Heart left ventricle (tissue), 16 donors: ENCODE data around the gene RNF43. TPM values are rescaled to one million over a fixed set of nuclear protein-coding genes. Genes with fewer than 3 reads are reported as not detected.

Experiments used
- ATAC-seq, 4 donors: fragments of 200-7000 bp; cut with Tn5 transposase; one replicate each; pipeline ENCODE4 v1.9.1; 2020 to 2022; ENCODE audit warnings: moderate library complexity in 4 of 4, mild to moderate bottlenecking in 3 of 4, moderate number of reproducible peaks in 1 of 4
- DNase-seq, 5 donors: peaks; one replicate each; pipeline ENCODE4 v3.0.0-alpha.2; 2020
- H3K27ac ChIP-seq, 12 donors: fragments of 200-600 bp; sonication (generic) in 4 of 12; one replicate each; pipeline versions ENCODE4 v1.5.0 to v1.8.0; 2016 to 2022; ENCODE audit warnings: mild to moderate bottlenecking in 2 of 12
- H3K27me3 ChIP-seq, 9 donors: fragments of 200-600 bp; sonication (generic) in 2 of 9; one replicate each; pipeline versions ENCODE4 v1.5.1 to v1.8.0; 2016 to 2022; ENCODE audit warnings: mild to moderate bottlenecking in 3 of 9
- H3K36me3 ChIP-seq, 9 donors: fragments of 200-600 bp; sonication (generic) in 2 of 9; one replicate each; pipeline versions ENCODE4 v1.5.0 to v1.8.0; 2018 to 2022; ENCODE audit warnings: mild to moderate bottlenecking in 2 of 9
- H3K4me1 ChIP-seq, 12 donors: fragments of 200-600 bp; sonication (generic) in 4 of 12; one replicate each; pipeline versions ENCODE4 v1.5.0 to v1.8.0; 2016 to 2022; ENCODE audit warnings: mild to moderate bottlenecking in 3 of 12
- H3K4me3 ChIP-seq, 12 donors: fragments of 200-600 bp; sonication (generic) in 4 of 12; one replicate each; pipeline versions ENCODE4 v1.5.0 to v1.8.0; 2017 to 2022; ENCODE audit warnings: mild to moderate bottlenecking in 9 of 12, moderate library complexity in 4 of 12
- H3K9me3 ChIP-seq, 12 donors: fragments of 200-600 bp; sonication (generic) in 4 of 12; one replicate each; pipeline versions ENCODE4 v1.5.0 to v1.8.0; 2016 to 2022; ENCODE audit warnings: mild to moderate bottlenecking in 1 of 12
- CTCF ChIP-seq, 12 donors: fragments of 200-600 bp; sonication (generic) in 4 of 12; IDR thresholded peaks; one replicate each; pipeline versions ENCODE4 v1.5.0 to v1.8.0; 2018 to 2022; ENCODE audit warnings: antibody characterized with exemption in 12 of 12, mild to moderate bottlenecking in 5 of 12
- POLR2A ChIP-seq, 2 donors: fragments of 450-650 bp; IDR thresholded peaks; one replicate each; pipeline ENCODE4 v1.6.1; 2017; ENCODE audit warnings: antibody characterized with exemption in 2 of 2, mild to moderate bottlenecking in 2 of 2, moderate library complexity in 2 of 2
- WGBS, 4 donors: extraction: QIAGEN DNeasy Blood & Tissue Kit in 2 of 4; methylation state at CpG; one replicate each; pipeline versions ENCODE4 v1.1.5 to v1.1.7; 2013 to 2018; 5-methylcytosine and 5-hydroxymethylcytosine counted together
- intact Hi-C, 10 donors: fragments of 100-400 bp; cut with DNase I; formaldehyde crosslinking; loops; one replicate each; pipeline versions ENCODE4 v1.11.1 to v1.14.2; 2022
- polyA plus RNA-seq, 2 donors: library from polyadenylated mRNA; stranded (reverse); fragments of 200-250 nt; gene quantifications; one replicate each; pipeline ENCODE4 v1.2.3, GENCODE V29; 2013
- total RNA-seq, 9 donors: library from RNA; depleted of rRNA in 2 of 9; stranded (reverse); fragments of >200 nt in 2 of 9; fragmentation: NEBNext Ultra II Directional in 3 of 9; extraction: Animal tissue kit (Norgen Biotek cat#: 25700) in 3 of 9; gene quantifications; one replicate each; pipeline versions ENCODE4 v1.1.0 to v1.2.4, GENCODE V29; 2016 to 2023
- donor health status: ischemic (EF 13 %, LVEDD 7.1; RV severe dilation, severe dysfunction).
- donor health status: healthy with polysubstance abuse.
- donor health status: DM: no; HTN: yes; CAD: no.
- donor health status: DM: no; HTN: no; CAD: no.
- donor health status: ischemic (EF 25% LVEDD 6.9; RV normal size, moderate dysfunction).
- donor health status: ischemic (EF 25% LVEDD 5.7; RV mildly dilated, moderate dysfunction).
- donor health status: healthy.
- donor health status: DM: yes; HTN: yes; CAD: no.
- donor health status: ischemic (EF 35%, LVEDD 5.7; RV mildly dilated, moderate dysfunction).
- donor health status: nonischemic (EF 11% LVEDD 7.7; RV severe dilation, severe dysfunction).
- donor health status: DM: yes; HTN: yes; CAD: no.
- donor health status: PGD.
- donor health status: ischemic (EF 29% LVEDD 5.4; RV normal size, mild dysfunction).
- donor health status: nonischemic (EF 23%, LVEDD 6.1; RV moderate dilation, normal function).

The RNF43 gene
- total and polyA plus RNA-seq, 11 donors: 1.9 to 7.5 (median 4.9) TPM

GRCh38 chr17:58386708-58387107 lies 30.6 kb downstream of the RNF43 start:
- peaks cover 0 to 27% (median 3%) of the 10 kb centered on the region in 12 donors for H3K4me1 ChIP-seq
- no peak overlapping the region for H3K4me3 ChIP-seq
- intact Hi-C loops: no loop called here
- H3K9me3 ChIP-seq: no peaks in the 10 kb centered on the region
- TF ChIP-seq CTCF (IDR thresholded peaks at IDR 0.05): no peak
- TF ChIP-seq POLR2A (IDR thresholded peaks at IDR 0.05): no peak
- WGBS, 4 donors: 74 to 83% (median 77%) methylated on average over 3 of the region's 3 CpGs
- no peak overlapping the region for H3K27ac ChIP-seq
- peaks cover 0 to 13% (median 0%) of the 10 kb centered on the region in 9 donors for H3K27me3 ChIP-seq
- DNase-seq (no peak), ATAC-seq (no peak)
- H3K36me3 ChIP-seq: no peaks in the 10 kb centered on the region

- Histone ChIP-seq H3K4me3 (no peak overlapping the region), H3K36me3 (no peaks in the 10 kb centered on the region), H3K27ac (no peak overlapping the region), H3K27me3 (peaks cover 0 to 13% (median 0%) of the 10 kb centered on the region in 9 donors), H3K9me3 (no peaks in the 10 kb centered on the region), H3K4me1 (peaks cover 0 to 32% (median 0%) of the 10 kb centered on the region in 12 donors)
- no peak for TF ChIP-seq CTCF (IDR thresholded peaks at IDR 0.05)
- TF ChIP-seq POLR2A (IDR thresholded peaks at IDR 0.05): no peak
- 58 to 82% (median 66%) methylated on average over 4 of the region's 4 CpGs for WGBS, 4 donors
- intact Hi-C loops: no loop called here
- ATAC-seq (no peak), DNase-seq (no peak)
Measured at GRCh38 chr17:58385359-58385899, 31.9 kb downstream of the RNF43 start.

- no peak for TF ChIP-seq CTCF (IDR thresholded peaks at IDR 0.05)
- no peak for TF ChIP-seq POLR2A (IDR thresholded peaks at IDR 0.05)
- 82 to 93% (median 83%) methylated on average over 3 of the region's 3 CpGs for WGBS, 4 donors
- Histone ChIP-seq H3K4me1 (peaks cover 0 to 32% (median 0%) of the 10 kb centered on the region in 12 donors), H3K27ac (no peak overlapping the region), H3K4me3 (no peak overlapping the region), H3K27me3 (peaks cover 0 to 13% (median 0%) of the 10 kb centered on the region in 9 donors), H3K36me3 (no peaks in the 10 kb centered on the region), H3K9me3 (no peaks in the 10 kb centered on the region)
- no peak for DNase-seq
- intact Hi-C loops: no loop called here
- no peak for ATAC-seq
Measured at GRCh38 chr17:58384897-58385296, 32.4 kb downstream of the RNF43 start.

GRCh38 chr17:58383892-58384462 lies 33.4 kb downstream of the RNF43 start:
- no peaks in the 10 kb centered on the region for H3K9me3 ChIP-seq
- H3K27ac ChIP-seq: no peak overlapping the region
- no peak overlapping the region for H3K4me3 ChIP-seq
- 61 to 72% (median 69%) methylated on average over 4 of the region's 4 CpGs for WGBS, 4 donors
- TF ChIP-seq POLR2A (IDR thresholded peaks at IDR 0.05): no peak
- TF ChIP-seq CTCF (IDR thresholded peaks at IDR 0.05): no peak
- ATAC-seq: no peak
- H3K4me1 ChIP-seq: peaks cover 0 to 32% (median 0%) of the 10 kb centered on the region in 12 donors
- H3K27me3 ChIP-seq: peaks cover 0 to 13% (median 0%) of the 10 kb centered on the region in 9 donors
- H3K36me3 ChIP-seq: no peaks in the 10 kb centered on the region
- no peak for DNase-seq
- intact Hi-C loops: no loop called here
